GM12878 (cell line): ENCODE measurements around the gene WNT3A. TPM values are rescaled to one million over a fixed set of nuclear protein-coding genes. Genes with fewer than 3 reads are reported as not detected.

Experiments used
- ATAC-seq: fragments of 200-7000 bp; cut with Tn5 transposase; 3 replicates; pipeline ENCODE4 v1.9.1; 2020; ENCODE audit warnings: mild to moderate bottlenecking, moderate library complexity
- BruUV-seq: library from RNA; stranded (reverse); fragments of 400-500 nt; replicated peaks from 2 replicates; lab custom pipeline; 2021; lab: Mats Ljungman, UMichigan
- CTCF ChIA-PET: fragments of 300-600 bp; sonication (Branson Sonifier 250); formaldehyde crosslinking; extraction: SDS; loops from one replicate; lab custom pipeline; 2021; ENCODE audit warnings: inconsistent platforms; lab: Yijun Ruan, JAX
- POLR2A ChIA-PET: fragments of 350-600 bp; formaldehyde crosslinking; extraction: SDS; loops from one replicate; lab custom pipeline; 2021; ENCODE audit warnings: inconsistent platforms; lab: Charles Lee
- RAD21 ChIA-PET: fragments of 300-600 bp; sonication (Branson Sonifier 250); formaldehyde crosslinking; loops from one replicate; lab custom pipeline; 2023; ENCODE audit warnings: antibody characterized with exemption; ENCODE audit not compliant: unreplicated experiment; lab: Charles Lee
- SMC1A ChIA-PET: fragments of 300-600 bp; sonication (Branson Sonifier 250); formaldehyde crosslinking; loops from one replicate; lab custom pipeline; 2023; ENCODE audit not compliant: unreplicated experiment, uncharacterized antibody; lab: Charles Lee
- DNase-seq: peaks from one replicate; pipeline ENCODE4 v3.0.0-alpha.2; 2011; ENCODE audit warnings: low read depth, low spot score
- FAIRE-seq: peaks from 3 replicates; lab custom pipeline; 2011; peaks lifted over from hg19 to GRCh38; lab: Jason Lieb, UNC
- H2AFZ ChIP-seq: 2 replicates; pipeline ENCODE4 v1.6.0; 2011; ENCODE audit warnings: low read depth, low read length, control low read depth; ENCODE audit not compliant: control insufficient read depth
- H3K27ac ChIP-seq: 2 replicates; pipeline ENCODE4 v1.5.1; 2011; ENCODE audit warnings: control low read depth; ENCODE audit not compliant: control insufficient read depth, insufficient read depth
- H3K27me3 ChIP-seq, 2 experiments: replicated peaks in 1 of 2; 2 replicates each; pipeline versions ENCODE4 v1.6.0 to v1.6.1; 2011; ENCODE audit warnings: low read length in 1 of 2; ENCODE audit not compliant: control insufficient read depth in 2 of 2, insufficient read depth in 2 of 2
- H3K36me3 ChIP-seq, 2 experiments: 2 replicates each; pipeline ENCODE4 v1.5.1; 2011; ENCODE audit warnings: low read length in 1 of 2; ENCODE audit not compliant: control insufficient read depth in 2 of 2, insufficient read depth in 2 of 2
- H3K4me1 ChIP-seq: 2 replicates; pipeline ENCODE4 v1.6.1; 2011; ENCODE audit warnings: mild to moderate bottlenecking, low read length, moderate library complexity, mixed read lengths; ENCODE audit not compliant: control insufficient read depth, insufficient read depth
- H3K4me2 ChIP-seq: 2 replicates; pipeline ENCODE4 v1.6.0; 2011; ENCODE audit warnings: control low read depth; ENCODE audit not compliant: control insufficient read depth, insufficient read depth
- H3K4me3 ChIP-seq: fragments of 200-600 bp; sonication (generic); 2 replicates; pipeline ENCODE4 v1.5.1; 2016
- H3K79me2 ChIP-seq: 2 replicates; pipeline ENCODE4 v1.6.0; 2011; ENCODE audit warnings: low read length; ENCODE audit not compliant: control insufficient read depth, insufficient read depth
- H3K9ac ChIP-seq: 2 replicates; pipeline ENCODE4 v1.8.0; 2011; ENCODE audit warnings: low read length, control low read depth, mixed read lengths; ENCODE audit not compliant: control insufficient read depth, insufficient read depth
- H3K9me3 ChIP-seq: replicated peaks from 3 replicates; pipeline ENCODE4 v1.5.1; 2011; ENCODE audit warnings: mild to moderate bottlenecking, low read length; ENCODE audit not compliant: control insufficient read depth, insufficient read depth
- H4K20me1 ChIP-seq: 2 replicates; pipeline ENCODE4 v1.6.0; 2011; ENCODE audit not compliant: control insufficient read depth, insufficient read depth
- CHD1 ChIP-seq: IDR thresholded peaks from 2 replicates; pipeline ENCODE4 v1.6.1; 2012; ENCODE audit warnings: low read depth, low read length, improper control_type of control experiment
- DPF2 ChIP-seq: fragments of 450-650 bp; IDR thresholded peaks from 2 replicates; pipeline ENCODE4 v1.6.1; 2017; ENCODE audit warnings: mild to moderate bottlenecking
- RELA ChIP-seq: fragments of 450-650 bp; IDR thresholded peaks from 2 replicates; pipeline ENCODE4 v1.8.0; 2014; ENCODE audit warnings: borderline replicate concordance; ENCODE audit not compliant: partially characterized antibody
- TAF1 ChIP-seq: IDR thresholded peaks from 2 replicates; pipeline ENCODE4 v1.6.1; 2011; ENCODE audit warnings: mild to moderate bottlenecking, low read depth, low read length, borderline replicate concordance
- ZBTB4 ChIP-seq: fragments of 450-650 bp; formaldehyde crosslinking; IDR thresholded peaks from 2 replicates; pipeline ENCODE4 v1.4.0; 2022; ENCODE audit warnings: mild to moderate bottlenecking, moderate library complexity
- WGBS: methylation state at CpG from one replicate; pipeline ENCODE4 v1.1.6; 2016; ENCODE audit warnings: low lambda C conversion rate; ENCODE audit not compliant: insufficient replicate concordance, insufficient coverage; ENCODE audit errors: missing lambda C conversion rate; 5-methylcytosine and 5-hydroxymethylcytosine counted together
- in situ Hi-C: fragments of 300-500 bp; cut with MboI; formaldehyde crosslinking; loops from 9 replicates; pipeline ENCODE4 v1.14.3; 2018; ENCODE audit warnings: mixed read lengths
- intact Hi-C: fragments of 100-400 bp; cut with micrococcal nuclease; formaldehyde crosslinking; loops from one replicate; pipeline ENCODE4 v1.14.2; 2022; ENCODE audit not compliant: unreplicated experiment
- polyA plus RNA-seq, 11 experiments: library from polyadenylated mRNA; depleted of rRNA in 4 of 11; unstranded in 6 of 11; stranded (reverse) in 5 of 11; fragments of >200 nt; fragmentation: Nextera tagmentation in 4 of 11; fragmentation: Illumina TruSeq in 1 of 11; extraction: Ambion mirVana in 4 of 11; extraction: Trizol in 1 of 11; gene quantifications; 1 replicate in 1 of 11; 2 replicates in 10 of 11; pipeline versions ENCODE4 v1.2.1 to v1.2.3, GENCODE V29; 2011 to 2016; ENCODE audit warnings: inconsistent platforms in 2 of 11, missing spikeins in 2 of 11, low read depth in 1 of 11
- total RNA-seq, 4 experiments: library from RNA; depleted of rRNA in 3 of 4; stranded (reverse); fragments of >200 nt in 3 of 4; fragmentation: Illumina TruSeq in 1 of 4; extraction: Trizol in 1 of 4; gene quantifications; 2 replicates each; pipeline versions ENCODE4 v1.2.1 to v1.2.3, GENCODE V29; 2013 to 2021

The WNT3A gene
- total and polyA plus RNA-seq, 10 of the 15 experiments (the other 5 are each of a cell fraction or from before 2014, with no cell fraction given): 0.16 TPM; not detected in 9

GRCh38 chr1:228006034-228006785, 588 bp upstream of the WNT3A start:
- intact Hi-C loops: no loop called here
- TF ChIP-seq RELA (no peak), ZBTB4 (CRISPR knock-in tag) (no peak), DPF2 (no peak), CHD1 (no peak), TAF1 (no peak)
- WGBS: 39% methylated on average over 46 of the region's 52 CpGs
- no peak for FAIRE-seq
- H2AFZ ChIP-seq: no peak overlapping the region
- no peaks in the 10 kb centered on the region for H4K20me1 ChIP-seq
- peaks cover 2 to 22% of the 10 kb centered on the region in 2 experiments for H3K27me3 ChIP-seq
- H3K27ac ChIP-seq: no peak overlapping the region
- no peak overlapping the region for H3K4me2 ChIP-seq
- no TSS peak for BruUV-seq
- H3K36me3 ChIP-seq: no peaks in the 10 kb centered on the region
- H3K4me3 ChIP-seq: no peak overlapping the region
- DNase-seq: no peak
- no peak overlapping the region for H3K9ac ChIP-seq
- ChIA-PET CTCF (interaction anchor here (1.0 to 1.4 kb wide), 2 partner anchors 68 to 78 kb away, joined by 3 read pairs; no protein-coding TSS in a partner anchor), SMC1A (interaction anchor here (1.1 kb wide), 1 partner anchor 28 kb away, joined by 3 read pairs; no protein-coding TSS in a partner anchor), POLR2A (no interaction called here), RAD21 (interaction anchor here (0.6 kb wide), 1 partner anchor 68 kb away, joined by 3 read pairs; no protein-coding TSS in a partner anchor)
- in situ Hi-C loops: no loop called here
- no peaks in the 10 kb centered on the region for H3K9me3 ChIP-seq
- no peak for ATAC-seq
- H3K79me2 ChIP-seq: no peaks in the 10 kb centered on the region
- H3K4me1 ChIP-seq: peaks cover 9% of the 10 kb centered on the region
